Ishikawa (cell line): ENCODE data around the gene HERC5.

Experiments used
- CEBPB ChIP-seq: IDR thresholded peaks from 2 replicates; pipeline ENCODE4 v1.6.1; 2012
- CREB1 ChIP-seq: IDR thresholded peaks from 2 replicates; pipeline ENCODE4 v1.6.1; 2012; ENCODE audit warnings: low read depth
- EGR1 ChIP-seq: IDR thresholded peaks from 2 replicates; pipeline ENCODE4 v1.6.1; 2012
- EP300 ChIP-seq: IDR thresholded peaks from 2 replicates; pipeline ENCODE4 v1.6.1; 2012; ENCODE audit warnings: borderline replicate concordance
- FOXM1 ChIP-seq: IDR thresholded peaks from 2 replicates; pipeline ENCODE4 v1.6.1; 2012; ENCODE audit warnings: low read depth, borderline replicate concordance
- NFIC ChIP-seq: IDR thresholded peaks from 2 replicates; pipeline ENCODE4 v1.6.1; 2012
- RAD21 ChIP-seq: IDR thresholded peaks from 2 replicates; pipeline ENCODE4 v1.6.1; 2012; ENCODE audit warnings: low read depth
- TAF1 ChIP-seq: IDR thresholded peaks from 2 replicates; pipeline ENCODE4 v1.6.1; 2012; ENCODE audit warnings: low read depth, mild to moderate bottlenecking
- TCF12 ChIP-seq: IDR thresholded peaks from 2 replicates; pipeline ENCODE4 v1.6.1; 2012; ENCODE audit warnings: low read depth
- TEAD4 ChIP-seq: IDR thresholded peaks from 2 replicates; pipeline ENCODE4 v1.6.1; 2012
- YY1 ChIP-seq: IDR thresholded peaks from 2 replicates; pipeline ENCODE4 v1.6.1; 2012; ENCODE audit warnings: low read depth
- ZBTB7A ChIP-seq: IDR thresholded peaks from 2 replicates; pipeline ENCODE4 v1.6.1; 2012; ENCODE audit warnings: low read depth
- TF ChIP-seq, protein P1 (sequence below): IDR thresholded peaks from 2 replicates; pipeline ENCODE4 v1.6.1; 2012
- TF ChIP-seq, protein P2 (sequence below): IDR thresholded peaks from 2 replicates; pipeline ENCODE4 v1.6.1; 2012; ENCODE audit warnings: low read depth, mild to moderate bottlenecking
- TF ChIP-seq, protein P3 (sequence below): IDR thresholded peaks from 2 replicates; pipeline ENCODE4 v1.6.1; 2012

HERC5 gene

GRCh38 chr4:88420844-88421243 lies 36.1 kb upstream of the HERC5 start:
- no peak for TF ChIP-seq EGR1
- TF ChIP-seq, protein P1, sequence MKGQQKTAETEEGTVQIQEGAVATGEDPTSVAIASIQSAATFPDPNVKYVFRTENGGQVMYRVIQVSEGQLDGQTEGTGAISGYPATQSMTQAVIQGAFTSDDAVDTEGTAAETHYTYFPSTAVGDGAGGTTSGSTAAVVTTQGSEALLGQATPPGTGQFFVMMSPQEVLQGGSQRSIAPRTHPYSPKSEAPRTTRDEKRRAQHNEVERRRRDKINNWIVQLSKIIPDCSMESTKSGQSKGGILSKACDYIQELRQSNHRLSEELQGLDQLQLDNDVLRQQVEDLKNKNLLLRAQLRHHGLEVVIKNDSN = no peak
- TF ChIP-seq, protein P2, sequence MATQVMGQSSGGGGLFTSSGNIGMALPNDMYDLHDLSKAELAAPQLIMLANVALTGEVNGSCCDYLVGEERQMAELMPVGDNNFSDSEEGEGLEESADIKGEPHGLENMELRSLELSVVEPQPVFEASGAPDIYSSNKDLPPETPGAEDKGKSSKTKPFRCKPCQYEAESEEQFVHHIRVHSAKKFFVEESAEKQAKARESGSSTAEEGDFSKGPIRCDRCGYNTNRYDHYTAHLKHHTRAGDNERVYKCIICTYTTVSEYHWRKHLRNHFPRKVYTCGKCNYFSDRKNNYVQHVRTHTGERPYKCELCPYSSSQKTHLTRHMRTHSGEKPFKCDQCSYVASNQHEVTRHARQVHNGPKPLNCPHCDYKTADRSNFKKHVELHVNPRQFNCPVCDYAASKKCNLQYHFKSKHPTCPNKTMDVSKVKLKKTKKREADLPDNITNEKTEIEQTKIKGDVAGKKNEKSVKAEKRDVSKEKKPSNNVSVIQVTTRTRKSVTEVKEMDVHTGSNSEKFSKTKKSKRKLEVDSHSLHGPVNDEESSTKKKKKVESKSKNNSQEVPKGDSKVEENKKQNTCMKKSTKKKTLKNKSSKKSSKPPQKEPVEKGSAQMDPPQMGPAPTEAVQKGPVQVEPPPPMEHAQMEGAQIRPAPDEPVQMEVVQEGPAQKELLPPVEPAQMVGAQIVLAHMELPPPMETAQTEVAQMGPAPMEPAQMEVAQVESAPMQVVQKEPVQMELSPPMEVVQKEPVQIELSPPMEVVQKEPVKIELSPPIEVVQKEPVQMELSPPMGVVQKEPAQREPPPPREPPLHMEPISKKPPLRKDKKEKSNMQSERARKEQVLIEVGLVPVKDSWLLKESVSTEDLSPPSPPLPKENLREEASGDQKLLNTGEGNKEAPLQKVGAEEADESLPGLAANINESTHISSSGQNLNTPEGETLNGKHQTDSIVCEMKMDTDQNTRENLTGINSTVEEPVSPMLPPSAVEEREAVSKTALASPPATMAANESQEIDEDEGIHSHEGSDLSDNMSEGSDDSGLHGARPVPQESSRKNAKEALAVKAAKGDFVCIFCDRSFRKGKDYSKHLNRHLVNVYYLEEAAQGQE = no peak
- no peak for TF ChIP-seq CEBPB
- no peak for TF ChIP-seq TAF1
- no peak for TF ChIP-seq EP300
- no peak for TF ChIP-seq TCF12
- no peak for TF ChIP-seq CREB1
- TF ChIP-seq RAD21 = no peak
- TF ChIP-seq YY1 = no peak

GRCh38 chr4:88422403-88422802 lies 34.5 kb upstream of the HERC5 start:
- TF ChIP-seq TEAD4 = no peak
- TF ChIP-seq CREB1 = no peak
- TF ChIP-seq, protein P1 = no peak
- no peak for TF ChIP-seq TCF12
- no peak for TF ChIP-seq EGR1
- no peak for TF ChIP-seq EP300
- TF ChIP-seq ZBTB7A = no peak
- TF ChIP-seq, protein P2 = no peak
- no peak for TF ChIP-seq TAF1
- TF ChIP-seq, protein P3, sequence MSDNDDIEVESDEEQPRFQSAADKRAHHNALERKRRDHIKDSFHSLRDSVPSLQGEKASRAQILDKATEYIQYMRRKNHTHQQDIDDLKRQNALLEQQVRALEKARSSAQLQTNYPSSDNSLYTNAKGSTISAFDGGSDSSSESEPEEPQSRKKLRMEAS = no peak
- no peak for TF ChIP-seq FOXM1
- no peak for TF ChIP-seq YY1
- no peak for TF ChIP-seq NFIC
- no peak for TF ChIP-seq CEBPB
- TF ChIP-seq RAD21 = no peak

DNA sequence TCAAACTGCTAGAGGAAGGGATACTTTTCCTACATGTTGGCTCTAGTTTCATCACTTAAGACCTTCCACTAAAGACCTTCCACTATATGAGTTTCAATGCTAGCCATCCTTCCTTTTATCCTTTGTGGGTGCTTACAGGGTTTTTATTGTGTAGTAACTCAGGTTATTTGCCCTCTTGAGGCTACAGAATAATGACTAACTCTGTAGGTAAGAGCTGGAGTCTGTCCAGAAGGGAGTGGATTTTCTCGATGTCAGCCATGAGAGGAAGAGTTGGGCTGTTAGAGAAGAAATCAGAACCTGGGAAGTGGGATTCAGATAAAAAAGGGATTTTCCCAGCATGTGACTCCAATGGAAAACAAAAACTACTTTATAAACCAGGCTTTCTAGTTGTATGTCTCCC lies 27.5 kb upstream of the HERC5 start:
- TF ChIP-seq TAF1 = no peak
- TF ChIP-seq FOXM1 = no peak
- TF ChIP-seq CEBPB = no peak
- TF ChIP-seq, protein P2 = no peak
- TF ChIP-seq CREB1 = no peak

DNA sequence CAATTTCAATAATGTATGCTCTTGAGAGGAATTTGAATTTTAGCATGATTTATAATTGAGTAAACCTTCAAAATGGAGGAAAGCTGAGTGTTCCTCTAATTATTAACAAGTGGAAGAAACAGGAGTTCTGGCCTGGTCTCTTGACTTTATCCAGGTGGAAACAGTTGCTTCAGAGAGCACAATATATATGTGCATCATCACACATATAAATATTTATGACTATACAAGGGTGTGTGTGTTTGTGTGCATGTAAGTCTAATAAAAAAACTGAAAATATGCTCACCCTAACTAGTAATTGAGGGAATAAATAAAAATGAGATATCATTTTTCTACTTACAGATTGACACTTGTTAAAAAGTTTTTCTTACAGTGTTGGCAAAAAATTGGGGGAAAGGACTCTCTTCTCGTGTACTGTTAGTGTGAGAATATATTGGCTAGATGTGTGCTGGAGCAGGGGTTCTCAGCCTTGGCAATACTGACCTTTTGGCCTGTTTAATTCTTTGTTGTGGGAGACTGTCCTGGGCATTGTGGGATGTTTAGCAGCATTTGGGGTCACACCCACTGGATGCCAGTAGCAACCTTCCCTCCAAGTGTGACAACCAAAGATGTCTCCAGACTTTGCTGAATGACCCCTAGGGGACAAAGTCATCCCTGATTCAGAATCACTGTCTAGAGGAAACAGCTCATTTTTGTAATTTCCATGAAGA lies 20.8 kb upstream of the HERC5 start:
- TF ChIP-seq EGR1 = no peak
- TF ChIP-seq FOXM1 = no peak
- no peak for TF ChIP-seq TEAD4
- TF ChIP-seq, protein P2 = no peak
- TF ChIP-seq, protein P1 = no peak
- no peak for TF ChIP-seq ZBTB7A
- TF ChIP-seq CEBPB = no peak
- no peak for TF ChIP-seq TCF12
- no peak for TF ChIP-seq TAF1
- no peak for TF ChIP-seq RAD21
- TF ChIP-seq EP300 = no peak
- TF ChIP-seq CREB1 = no peak
- TF ChIP-seq, protein P3 = no peak
- TF ChIP-seq YY1 = no peak
- TF ChIP-seq NFIC = no peak
